HG03460 (cell line): ENCODE results near the gene ZNF219.

Experiments
- ATAC-seq: cut with Tn5 transposase; IDR thresholded peaks from one replicate; pipeline ENCODE4 v1.9.1; 2021; ENCODE audit not compliant: unreplicated experiment

The ZNF219 gene

DNA sequence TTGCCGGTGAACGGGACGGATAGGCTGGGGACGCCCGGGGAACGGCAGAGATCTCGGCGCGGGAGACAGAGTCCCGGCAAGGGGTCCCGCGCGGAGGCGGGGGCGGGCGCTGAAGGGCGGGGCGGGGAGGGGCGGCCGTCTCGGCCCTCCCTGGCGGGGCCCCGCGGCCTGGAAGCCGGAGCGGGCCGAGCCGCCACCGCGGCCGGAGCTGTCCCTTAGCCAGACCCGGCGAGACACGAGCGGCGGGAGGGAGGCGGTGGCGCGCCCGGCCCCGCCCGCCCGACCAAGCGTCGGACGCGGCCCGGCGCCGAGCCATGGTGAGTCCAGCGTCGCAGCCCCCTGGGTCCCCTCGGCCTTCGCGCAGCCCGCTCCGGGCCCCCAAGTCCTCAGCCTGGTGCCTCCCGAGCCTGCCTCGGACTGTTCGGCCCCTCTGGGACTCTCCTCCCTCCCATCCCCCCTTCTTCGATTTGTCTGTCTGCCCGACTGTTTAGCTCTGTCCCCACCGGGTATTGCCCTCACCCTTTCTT lies 28.3 kb downstream of the ZNF219 start, which contains the start of gene ARHGEF40:
TSS of gene ARHGEF40 (plus strand) at position 222 of the 527 bp plus-strand sequence. CDS start at position 315, 93 bp downstream.
- ATAC-seq: no peak

DNA sequence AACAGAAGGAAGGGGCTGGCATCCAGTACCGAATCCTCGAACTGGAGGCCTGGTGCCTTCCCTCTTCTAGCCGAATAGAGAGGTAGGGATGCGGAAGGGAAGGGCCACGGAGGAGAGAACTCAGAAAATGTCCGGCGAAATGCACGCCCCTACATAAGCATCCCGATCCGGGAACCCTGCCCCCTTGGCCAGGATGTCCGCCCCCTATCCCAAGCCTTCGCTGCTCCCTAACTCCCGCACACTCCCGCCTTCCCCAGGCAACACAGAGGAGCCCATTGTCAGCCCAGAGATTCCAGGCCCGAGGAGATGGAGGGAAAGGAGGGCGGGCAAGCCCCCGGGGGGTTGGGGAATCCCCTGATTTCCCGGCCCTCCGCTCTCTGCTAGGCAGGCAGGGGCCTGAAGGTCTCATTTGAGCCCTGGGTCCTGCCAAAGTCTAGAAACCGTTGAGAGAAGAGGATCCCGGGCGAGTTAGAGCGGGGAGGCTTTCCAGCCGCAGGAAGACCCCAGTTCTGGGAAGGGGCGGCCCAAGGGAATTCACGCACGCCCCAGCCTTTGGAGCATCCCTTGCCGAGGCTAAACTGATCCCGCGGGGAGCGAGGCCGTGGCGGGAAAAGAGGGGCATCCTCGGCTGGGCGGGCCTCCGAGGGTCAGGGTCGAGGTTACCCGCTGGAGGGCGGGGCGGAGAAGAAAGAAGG lies 28.9 kb downstream of the ZNF219 start:
- ATAC-seq: no peak

DNA sequence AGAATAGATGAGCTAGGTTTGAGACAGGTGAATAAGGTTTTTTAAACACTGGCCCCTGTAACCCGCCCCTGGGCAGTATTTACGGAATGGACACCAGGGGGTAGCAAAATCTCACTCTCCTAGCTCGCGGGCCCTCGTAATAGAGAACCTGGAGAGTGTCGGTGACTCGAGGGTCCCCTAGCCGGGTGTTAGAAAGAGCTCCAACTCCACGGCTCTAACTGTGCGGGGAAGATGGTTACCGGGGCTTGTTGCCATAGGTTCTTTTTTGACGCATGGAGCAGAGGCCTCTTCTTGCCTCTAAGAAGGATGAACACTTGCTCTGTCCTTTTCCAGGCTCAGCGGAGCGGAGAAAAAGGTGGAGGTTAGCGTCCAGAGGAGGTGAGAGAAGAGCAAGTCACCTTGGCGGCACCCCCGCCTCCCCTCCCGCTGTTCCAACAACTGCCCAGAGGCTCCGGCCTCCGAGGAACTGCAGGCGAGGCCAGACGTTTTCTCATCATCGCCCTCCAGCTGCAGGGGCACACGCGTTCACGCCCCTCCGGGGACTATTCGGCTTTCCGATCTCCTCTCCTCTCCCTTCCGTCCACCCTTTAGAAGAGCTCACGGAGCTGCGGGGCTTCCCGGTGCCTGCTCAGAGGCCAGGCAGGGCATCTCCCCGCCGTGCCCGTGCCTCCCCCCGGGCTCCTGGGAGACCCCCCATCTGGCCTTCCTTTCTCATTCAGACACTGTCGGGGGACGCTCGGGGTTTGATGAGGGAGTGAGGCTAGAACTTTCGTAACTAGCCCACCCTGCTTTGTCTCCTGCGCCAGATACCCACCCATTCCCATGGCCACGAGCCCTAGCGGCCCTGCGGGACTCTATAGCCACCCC lies 29.7 kb downstream of the ZNF219 start:
- ATAC-seq: no peak

DNA sequence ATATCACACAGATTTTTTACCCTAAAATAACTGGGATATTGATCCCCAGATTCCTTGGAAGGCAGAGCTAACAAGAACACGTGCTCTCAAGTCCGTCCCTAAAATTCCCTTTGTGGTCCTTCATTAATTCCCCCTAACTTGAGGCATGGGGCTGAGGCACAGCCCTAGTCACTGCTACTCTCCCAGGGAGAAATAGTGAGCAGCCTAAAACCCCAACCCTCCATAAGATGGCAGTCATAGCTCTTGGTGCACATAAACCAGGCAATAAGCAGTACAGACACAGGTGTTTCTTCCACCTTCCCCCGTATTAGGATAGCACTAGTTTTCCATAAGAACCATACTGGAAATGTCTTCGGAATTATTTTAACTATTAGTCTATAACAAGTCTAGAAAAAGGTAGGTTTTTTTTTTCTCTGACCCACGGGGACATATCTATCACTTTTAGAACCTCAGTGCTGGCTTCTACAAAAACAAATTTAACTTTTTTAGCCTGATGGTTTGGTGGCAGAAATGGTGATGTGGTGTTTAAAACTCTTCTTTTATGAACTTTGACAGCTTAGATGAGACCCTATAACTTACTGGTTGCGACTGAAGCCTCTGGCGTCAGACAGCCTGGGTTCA lies 31.5 kb downstream of the ZNF219 start:
- no peak for ATAC-seq

DNA sequence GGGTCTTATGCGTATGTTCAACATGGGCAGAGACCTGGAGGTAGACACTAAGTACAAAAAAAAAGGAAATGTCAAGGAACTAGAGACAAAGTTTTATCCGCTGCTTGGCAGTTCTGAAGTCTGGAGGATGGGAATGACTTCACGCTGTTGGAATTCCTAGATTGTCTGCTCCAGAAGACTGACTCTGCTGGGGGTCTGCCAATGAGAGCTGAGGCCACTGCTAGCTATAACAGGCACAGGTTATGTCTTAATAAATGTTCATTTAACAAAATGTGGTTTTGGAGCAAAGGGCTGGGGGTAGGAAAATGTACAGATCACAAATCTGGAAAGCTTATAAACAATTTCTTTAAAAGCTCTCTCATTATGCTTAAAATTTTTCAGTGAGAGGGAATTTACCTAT lies 35.0 kb downstream of the ZNF219 start:
- ATAC-seq: no peak

DNA sequence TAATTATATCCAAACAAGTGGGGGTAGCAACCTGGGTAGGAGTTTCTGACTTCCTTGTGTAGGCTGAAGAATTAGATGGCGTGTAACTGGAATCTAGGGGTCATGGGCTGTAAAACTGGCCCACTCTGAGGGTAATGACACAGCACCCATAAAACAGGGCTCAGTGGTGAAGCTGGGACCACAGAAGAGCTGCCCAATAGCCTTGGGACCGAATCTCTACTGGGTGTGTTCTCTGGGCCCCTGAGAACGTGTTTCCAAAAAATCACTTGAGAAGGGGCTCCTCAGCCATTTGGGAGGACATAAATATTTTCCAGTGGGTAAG lies 37.1 kb downstream of the ZNF219 start:
- ATAC-seq: no peak

DNA sequence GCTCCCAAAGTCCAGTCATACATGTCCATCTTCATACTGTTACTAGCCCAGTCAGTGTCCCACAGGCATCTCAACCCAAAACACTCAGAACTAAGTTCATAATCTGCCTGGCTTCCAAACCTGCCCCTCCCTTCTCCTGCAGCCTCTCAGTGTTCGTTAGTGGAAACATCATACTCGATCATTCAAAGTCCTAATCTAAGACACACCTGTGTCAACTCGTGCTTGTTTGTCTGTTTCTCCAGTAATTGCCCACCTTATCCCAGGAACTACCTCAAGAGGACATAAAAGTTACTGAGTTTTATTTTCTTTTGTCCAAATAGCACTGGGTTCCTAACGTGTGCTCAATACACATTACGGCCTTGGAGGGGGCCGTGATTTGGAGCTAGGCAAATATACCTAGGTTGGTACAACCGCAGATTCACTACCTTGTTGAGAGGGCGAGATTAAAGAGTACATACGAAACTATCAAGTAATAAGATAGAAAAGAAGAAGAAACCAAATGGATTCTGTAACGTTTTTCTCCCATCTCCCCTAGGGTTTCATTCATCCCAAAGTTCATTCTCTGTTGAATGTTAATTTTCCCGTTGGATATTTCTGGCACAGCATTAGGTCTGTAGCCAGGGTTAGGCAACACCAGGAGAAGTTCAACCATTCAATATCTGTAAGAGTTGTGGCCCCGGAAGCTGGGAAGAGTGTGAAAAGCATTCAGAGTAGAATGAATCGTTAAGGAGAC lies 37.7 kb downstream of the ZNF219 start:
- no peak for ATAC-seq

DNA sequence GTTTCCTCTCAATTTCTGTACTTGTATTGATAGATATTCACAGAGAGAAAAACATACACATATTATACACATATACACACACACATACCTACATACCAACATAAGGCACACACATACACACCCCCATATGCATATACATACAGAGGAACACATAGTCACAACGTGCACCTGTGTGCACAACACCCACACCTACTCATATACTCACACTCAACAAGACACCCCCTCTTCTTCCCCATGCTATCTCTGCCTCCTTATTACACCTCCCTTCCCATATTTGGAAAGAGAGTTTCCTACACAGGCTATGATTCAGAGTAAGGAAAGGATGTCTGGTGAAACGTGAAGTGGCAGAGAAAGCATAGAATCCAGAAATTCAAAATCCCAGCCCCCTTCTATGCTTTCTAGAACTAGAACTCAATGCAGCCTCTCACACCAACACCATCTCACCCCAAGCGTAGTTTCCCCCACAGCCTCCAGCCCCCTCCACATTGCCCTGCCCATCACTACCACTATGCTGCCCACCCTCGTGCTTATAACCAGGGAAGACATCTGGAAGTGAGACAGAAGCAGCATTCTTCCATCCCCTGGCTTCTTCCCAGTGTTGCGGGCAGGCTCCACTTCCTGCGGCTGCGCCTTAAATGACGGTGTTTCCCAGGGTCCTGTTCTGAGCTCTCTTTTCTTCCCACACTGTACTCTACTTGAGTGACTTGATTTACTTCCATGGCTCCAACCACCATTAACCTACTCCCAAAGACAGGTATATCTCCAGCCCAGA lies 38.4 kb downstream of the ZNF219 start:
- no peak for ATAC-seq

DNA sequence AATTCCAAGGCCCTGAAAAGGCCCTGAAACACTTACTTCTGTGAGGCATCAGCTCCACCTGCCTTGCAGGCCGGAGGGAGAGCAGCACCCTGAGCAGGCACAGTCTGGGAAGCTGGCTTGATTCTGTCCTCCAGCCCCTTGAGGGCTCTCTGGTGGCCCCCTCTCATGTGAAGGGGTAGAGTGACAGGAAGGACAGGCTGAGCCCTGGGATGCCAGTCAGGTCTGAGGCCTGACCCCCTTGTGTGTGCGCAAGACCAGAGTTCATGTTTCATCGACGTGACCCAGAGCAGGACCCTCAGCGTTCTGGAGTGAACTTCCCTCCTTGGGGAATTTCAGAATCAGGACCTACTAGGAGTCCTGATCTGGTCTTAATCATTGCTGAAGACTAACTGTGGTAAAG lies 39.6 kb downstream of the ZNF219 start:
- no peak for ATAC-seq

DNA sequence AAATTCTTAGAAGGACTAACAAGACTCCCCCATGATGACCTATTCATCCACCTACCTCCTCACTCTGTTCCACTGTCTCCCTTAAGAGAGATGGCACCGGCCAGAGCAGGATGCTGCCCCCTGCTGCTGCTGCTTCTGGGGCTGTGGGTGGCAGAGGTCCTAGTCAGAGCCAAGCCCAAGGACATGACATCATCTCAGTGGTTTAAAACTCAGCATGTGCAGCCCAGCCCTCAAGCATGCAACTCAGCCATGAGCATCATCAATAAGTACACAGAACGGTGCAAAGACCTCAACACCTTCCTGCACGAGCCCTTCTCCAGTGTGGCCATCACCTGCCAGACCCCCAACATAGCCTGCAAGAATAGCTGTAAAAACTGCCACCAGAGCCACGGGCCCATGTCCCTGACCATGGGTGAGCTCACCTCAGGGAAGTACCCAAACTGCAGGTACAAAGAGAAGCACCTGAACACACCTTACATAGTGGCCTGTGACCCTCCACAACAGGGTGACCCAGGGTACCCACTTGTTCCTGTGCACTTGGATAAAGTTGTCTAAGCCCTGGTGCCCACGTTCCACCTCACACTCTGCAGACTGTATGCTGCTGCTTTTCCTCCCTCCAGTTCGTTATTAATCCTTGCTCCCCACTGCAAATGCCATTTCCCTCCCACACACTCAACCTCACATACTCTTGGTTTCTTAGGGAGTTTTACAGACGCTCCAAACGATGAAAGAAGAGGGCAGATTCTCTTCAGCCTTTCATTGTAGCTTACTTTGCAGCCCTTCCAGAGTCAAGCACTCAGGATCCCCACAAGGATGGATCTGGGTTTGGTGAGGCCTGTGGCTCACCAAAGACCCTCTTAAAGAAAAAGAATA lies 40.4 kb downstream of the ZNF219 start, which contains the start of gene RNASE8:
TSS of gene RNASE8 (plus strand) at position 20 of the 873 bp plus-strand sequence. CDS start at position 91, 71 bp downstream.
- no peak for ATAC-seq

DNA sequence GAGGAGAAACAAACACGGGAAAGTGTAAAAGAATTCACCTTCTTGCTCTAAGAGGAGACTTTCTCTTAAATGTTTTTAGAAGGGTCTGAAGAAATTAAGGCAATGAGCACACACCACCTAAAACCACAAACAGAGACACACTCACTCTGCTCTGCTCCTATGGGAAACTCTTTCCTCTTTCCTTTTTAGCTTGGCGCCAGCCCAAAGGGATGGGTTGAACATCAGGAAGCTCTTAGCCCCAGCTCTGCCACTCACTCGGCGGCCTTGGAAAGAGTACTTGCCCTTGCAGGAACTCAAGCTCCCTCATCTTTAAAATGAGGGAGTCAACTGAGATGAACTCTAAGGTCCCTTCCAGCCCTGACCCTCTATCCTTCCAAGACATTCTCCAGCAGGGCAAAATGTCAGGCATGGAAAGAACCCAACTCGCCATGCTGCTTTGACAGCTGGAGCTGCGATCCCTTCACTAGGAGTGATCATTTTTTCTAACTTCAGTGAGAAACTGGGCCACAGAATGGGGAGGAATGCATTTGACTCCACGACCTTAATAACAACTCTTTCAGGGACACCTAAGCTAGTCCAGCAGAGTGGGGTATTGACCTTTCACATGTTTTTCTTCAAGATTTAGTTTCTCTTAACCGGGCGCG lies 41.8 kb downstream of the ZNF219 start:
- ATAC-seq: no peak

DNA sequence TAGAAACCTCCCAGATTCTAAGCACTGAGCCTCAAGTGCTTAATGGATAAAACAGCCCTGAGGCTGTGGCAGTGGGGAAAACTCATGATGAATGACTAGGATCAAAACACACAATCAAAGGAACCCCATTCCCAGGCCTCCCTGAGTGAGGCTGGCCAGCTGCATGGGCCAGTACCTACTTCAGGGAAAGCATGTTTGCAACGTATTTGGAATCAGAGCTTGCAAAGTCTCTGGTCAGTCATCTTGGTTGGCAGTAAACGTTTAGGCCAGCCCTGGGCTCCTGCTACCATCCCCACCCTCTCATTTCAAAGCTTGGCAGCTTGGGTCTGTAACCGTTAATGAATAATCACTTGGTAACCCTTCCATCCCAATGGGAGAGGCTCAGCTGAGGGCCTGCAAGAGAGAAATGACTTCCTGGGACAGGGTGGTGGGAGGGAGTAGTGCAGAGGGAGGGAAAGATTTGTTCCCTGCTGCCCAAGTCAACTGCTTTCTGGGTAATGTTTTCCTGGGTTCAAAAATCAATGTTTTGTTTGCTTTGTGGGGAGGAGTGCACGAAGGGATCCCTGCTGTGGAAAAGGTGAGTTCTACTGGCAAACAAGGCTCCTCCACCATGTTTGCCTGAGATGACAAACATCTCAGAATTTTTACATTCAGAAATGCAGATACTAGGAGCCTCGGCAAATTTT lies 42.9 kb downstream of the ZNF219 start:
- ATAC-seq: no peak

DNA sequence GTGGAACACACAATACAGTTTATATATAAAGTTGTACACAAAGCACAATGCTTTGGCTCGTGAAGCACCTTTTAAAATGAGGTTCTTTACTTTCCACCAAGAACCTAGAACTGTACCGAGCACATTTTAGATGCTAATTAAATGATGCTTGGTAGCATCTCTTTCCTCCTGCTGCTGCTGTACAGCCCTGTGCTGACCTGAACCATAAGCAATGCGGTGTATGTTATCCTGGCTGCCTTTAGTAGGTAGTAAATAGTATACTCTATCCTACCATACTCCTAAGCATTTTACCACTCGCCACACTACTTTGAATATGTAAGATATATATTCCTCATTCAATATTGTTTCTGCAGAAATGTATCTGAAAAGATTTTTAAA lies 43.7 kb downstream of the ZNF219 start:
- no peak for ATAC-seq

DNA sequence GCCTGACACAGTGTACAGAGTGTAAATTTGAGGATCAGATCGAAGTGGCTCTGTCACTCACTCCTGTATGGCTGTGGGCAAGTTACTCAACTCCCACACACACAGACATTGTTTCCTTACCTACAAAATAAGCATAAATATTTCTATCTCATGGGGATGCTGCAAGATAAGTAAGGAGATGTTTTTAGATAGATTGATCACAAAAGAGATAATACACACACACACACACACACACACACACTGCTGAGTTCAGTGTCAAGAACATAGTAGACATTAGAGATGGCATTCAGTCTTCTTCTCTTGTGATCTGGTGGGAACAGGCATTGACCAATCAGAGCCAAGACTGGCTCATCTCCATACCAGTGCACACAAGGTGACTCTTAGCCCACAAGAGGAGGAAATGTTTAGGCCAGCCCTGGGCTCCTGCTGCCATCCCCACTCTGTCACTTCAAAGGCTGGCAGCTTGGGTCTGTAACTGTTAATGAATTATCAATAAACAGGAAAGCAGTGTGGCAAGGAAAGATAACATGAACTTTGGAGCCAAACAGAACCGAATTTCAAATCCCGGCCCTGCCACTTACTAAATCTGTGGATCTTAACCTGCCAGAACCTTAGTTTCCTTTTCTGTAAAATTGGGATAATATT lies 44.2 kb downstream of the ZNF219 start:
- no peak for ATAC-seq

DNA sequence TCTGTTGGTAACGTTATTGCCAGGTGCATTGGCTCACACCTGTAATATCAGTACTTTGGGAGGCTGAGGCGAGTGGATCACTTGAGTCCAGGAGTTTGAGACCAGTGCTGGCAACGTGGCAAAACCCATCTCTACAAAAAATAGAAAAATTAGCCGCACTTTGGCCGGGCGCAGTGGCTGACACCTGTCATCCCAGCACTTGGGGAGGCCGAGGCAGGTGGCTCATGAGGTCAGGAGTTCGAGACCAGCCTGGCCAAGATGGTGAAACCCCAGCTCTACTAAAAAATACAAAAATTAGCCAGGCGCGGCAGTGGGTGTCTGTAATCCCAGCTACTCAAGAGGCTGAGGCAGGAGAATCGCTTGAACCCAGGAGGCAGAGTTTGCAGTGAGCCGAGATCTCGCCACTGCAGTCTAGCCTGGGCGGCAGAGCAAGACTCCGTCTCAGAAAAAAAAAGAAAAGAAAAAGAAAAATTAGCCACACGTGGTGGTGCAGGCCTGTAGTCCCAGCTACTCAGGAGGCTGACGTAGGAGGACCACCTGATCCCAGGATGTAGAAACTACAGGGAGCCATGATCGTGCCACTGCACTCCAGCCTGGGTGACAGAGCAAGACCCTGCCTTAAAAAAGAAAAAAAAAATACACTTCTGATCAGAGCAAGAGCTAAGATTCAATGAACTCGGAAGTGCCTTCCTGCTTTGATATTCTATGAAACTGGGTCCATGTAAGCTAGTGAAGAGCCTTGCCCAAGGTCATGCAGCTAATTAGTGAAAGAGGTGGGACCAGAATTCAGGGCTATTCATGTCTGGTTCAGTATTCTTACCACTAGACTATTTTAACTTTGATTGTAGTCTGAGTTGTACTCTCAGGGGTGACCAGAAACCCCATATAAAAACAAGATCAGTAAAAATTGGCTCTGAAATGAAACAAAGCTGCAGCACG lies 45.0 kb downstream of the ZNF219 start:
- no peak for ATAC-seq

DNA sequence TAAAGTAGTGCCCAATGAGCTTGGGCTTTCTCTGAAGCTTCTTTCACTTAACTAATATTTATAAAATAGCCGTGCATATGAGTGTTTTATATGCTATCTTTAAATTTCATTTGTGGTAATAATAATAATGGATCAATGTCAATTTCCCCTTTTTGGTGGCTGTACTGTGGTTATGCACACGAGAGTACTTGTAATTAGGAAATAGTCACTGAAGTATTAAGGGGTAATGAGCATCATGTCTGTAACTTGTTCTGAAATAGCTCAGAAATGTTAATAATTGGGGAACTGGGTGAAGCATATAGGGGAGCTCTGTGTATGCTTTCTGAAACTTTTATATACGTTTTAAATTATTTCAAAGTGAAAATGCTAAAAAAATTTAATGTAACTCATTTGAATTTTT lies 47.9 kb downstream of the ZNF219 start:
- no peak for ATAC-seq

DNA sequence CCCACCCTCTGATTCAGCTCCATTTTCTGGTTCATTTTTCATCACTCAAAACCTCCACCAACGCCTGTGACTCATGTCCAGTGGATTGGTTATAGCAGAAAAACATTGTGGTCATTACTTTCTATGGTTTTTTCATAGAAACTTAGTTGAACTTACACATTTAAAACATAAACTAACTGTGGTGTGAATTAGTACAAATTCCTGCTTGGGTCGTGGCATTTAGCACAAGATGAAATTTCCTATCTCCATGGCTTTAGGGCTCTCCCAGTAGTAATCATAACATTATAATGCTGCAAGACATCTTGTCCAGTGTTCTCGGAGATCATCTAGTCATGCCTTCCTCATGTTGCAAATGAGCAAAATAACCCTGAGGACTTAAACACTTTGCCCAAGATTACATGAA lies 49.2 kb downstream of the ZNF219 start:
- ATAC-seq: no peak
